Stimulated activated CD8-positive, alpha-beta memory T cell treated with anti-CD3 and anti-CD28 coated beads, Interleukin-4, amount 100 ng/mL, for 24 hours (primary cell): ENCODE results near the gene PNRC1.
"Not testable (repeated sequence)": the region's sequence is repeated elsewhere in the genome, so short reads cannot be mapped to it uniquely, and the experiment has no call there.

ENCODE experiments used
- DNase-seq: peaks from one replicate; pipeline ENCODE4 v3.0.0-alpha.2; 2020; ENCODE audit warnings: low read depth

PNRC1 gene

GRCh38 chr6:89110284-89110683 lies 29.7 kb downstream of the PNRC1 start:
- no peak for DNase-seq

GRCh38 chr6:89111933-89112332 lies 31.4 kb downstream of the PNRC1 start:
- DNase-seq = no peak

GRCh38 chr6:89116702-89117101 lies 36.2 kb downstream of the PNRC1 start:
- no peak for DNase-seq

- peak; percentile 26 for DNase-seq
These were observed 36.9 kb downstream of the PNRC1 start, which contains the start of gene SRSF12 for GRCh38 chr6:89117211-89118108. TSS of gene SRSF12 (minus strand) at chr6:89118071. CDS start at chr6:89117887, 184 bp downstream.

- no peak for DNase-seq
These were observed 38.4 kb downstream of the PNRC1 start for GRCh38 chr6:89118931-89119330.

- no peak for DNase-seq
These were observed 39.8 kb downstream of the PNRC1 start for GRCh38 chr6:89120371-89120770.

- no peak for DNase-seq
These were observed 41.4 kb downstream of the PNRC1 start for GRCh38 chr6:89121934-89122333.

GRCh38 chr6:89122625-89123024 lies 42.1 kb downstream of the PNRC1 start:
- no peak for DNase-seq

GRCh38 chr6:89128256-89128671 lies 47.7 kb downstream of the PNRC1 start:
- DNase-seq = not testable (repeated sequence)

- no peak for DNase-seq
These were observed 51.0 kb downstream of the PNRC1 start for GRCh38 chr6:89131599-89131998.

GRCh38 chr6:89132057-89132456 lies 51.5 kb downstream of the PNRC1 start:
- no peak for DNase-seq

- no peak for DNase-seq
These were observed 53.4 kb downstream of the PNRC1 start for GRCh38 chr6:89133981-89134380.

- DNase-seq = no peak
These were observed 54.2 kb downstream of the PNRC1 start for GRCh38 chr6:89134723-89135122.
